ENCODE measurements around the gene THNSL1. TPM values are rescaled to one million over a fixed set of nuclear protein-coding genes. Genes with fewer than 3 reads are reported as not detected.

Gene THNSL1
- total and polyA plus RNA-seq, 2 of the 13 experiments (the other 11 are each of a cell fraction or from before 2014, with no cell fraction given) = 1.3 to 3.8 TPM

DNA sequence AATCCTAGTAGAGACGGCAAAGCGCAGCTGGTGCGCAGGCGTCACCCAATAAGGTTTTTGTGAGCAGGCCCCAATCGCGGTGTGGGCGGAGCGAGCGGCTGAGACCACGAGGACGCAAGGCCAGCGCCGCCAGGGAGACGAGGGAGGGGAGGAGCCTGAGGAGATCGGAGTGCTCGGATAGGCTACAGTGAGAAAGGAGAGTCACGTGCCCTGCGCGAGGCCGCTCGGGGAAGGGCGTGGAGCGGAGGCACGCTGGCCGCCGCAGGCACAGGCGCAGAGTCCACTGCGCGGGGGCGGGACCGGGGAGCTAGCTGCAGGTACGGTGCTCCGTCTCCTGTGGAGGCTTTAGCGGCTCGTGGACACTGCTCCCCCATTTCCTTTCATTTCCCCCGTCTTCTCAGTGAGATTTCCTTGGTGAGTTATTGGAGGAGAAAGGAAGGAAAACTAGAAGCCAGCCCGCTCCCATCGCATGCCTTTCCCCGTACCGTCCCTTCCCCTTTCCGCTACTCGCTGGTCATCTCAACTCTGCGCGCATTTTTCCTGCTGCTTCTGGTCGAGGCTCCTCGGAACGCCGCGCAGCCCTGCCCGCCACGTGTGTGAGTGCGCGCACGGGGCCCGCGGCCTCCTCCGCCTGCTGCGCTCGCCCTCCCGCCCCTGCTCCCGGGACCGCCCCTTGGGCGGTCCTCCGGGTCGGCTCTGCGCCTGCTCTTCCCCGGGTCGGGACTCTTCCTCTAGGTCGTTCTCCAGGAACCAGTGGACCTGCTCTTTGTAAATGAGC, at the start of gene THNSL1 (continued):
- TF ChIP-seq ZKSCAN5 (CRISPR knock-in tag; IDR thresholded peaks at IDR 0.05) = no peak
- no peak for TF ChIP-seq THYN1 (CRISPR knock-in tag; IDR thresholded peaks at IDR 0.05; ENCODE audit: borderline replicate concordance, low read depth)
- TF ChIP-seq SSRP1 (CRISPR knock-in tag; IDR thresholded peaks at IDR 0.05) = 0 out of 2 replicates have a peak, but pooled peaks have one; percentile 62
- TF ChIP-seq, protein P1, sequence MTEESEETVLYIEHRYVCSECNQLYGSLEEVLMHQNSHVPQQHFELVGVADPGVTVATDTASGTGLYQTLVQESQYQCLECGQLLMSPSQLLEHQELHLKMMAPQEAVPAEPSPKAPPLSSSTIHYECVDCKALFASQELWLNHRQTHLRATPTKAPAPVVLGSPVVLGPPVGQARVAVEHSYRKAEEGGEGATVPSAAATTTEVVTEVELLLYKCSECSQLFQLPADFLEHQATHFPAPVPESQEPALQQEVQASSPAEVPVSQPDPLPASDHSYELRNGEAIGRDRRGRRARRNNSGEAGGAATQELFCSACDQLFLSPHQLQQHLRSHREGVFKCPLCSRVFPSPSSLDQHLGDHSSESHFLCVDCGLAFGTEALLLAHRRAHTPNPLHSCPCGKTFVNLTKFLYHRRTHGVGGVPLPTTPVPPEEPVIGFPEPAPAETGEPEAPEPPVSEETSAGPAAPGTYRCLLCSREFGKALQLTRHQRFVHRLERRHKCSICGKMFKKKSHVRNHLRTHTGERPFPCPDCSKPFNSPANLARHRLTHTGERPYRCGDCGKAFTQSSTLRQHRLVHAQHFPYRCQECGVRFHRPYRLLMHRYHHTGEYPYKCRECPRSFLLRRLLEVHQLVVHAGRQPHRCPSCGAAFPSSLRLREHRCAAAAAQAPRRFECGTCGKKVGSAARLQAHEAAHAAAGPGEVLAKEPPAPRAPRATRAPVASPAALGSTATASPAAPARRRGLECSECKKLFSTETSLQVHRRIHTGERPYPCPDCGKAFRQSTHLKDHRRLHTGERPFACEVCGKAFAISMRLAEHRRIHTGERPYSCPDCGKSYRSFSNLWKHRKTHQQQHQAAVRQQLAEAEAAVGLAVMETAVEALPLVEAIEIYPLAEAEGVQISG (CRISPR knock-in tag; IDR thresholded peaks at IDR 0.05) = peak; percentile 85
- peak; percentile 87 for TF ChIP-seq ZNF503 (CRISPR knock-in tag; IDR thresholded peaks at IDR 0.05)
- TF ChIP-seq ATRX (CRISPR knock-in tag; IDR thresholded peaks at IDR 0.05; ENCODE audit: borderline replicate concordance) = no peak
- no peak for TF ChIP-seq KAT2B (IDR thresholded peaks at IDR 0.05; ENCODE audit: borderline replicate concordance, low read depth, low read length)
